Spleen (tissue), 11 donors: Measurements from ENCODE around the gene RYR3. TPM values are rescaled to one million over a fixed set of nuclear protein-coding genes. Genes with fewer than 3 reads are reported as not detected.

Source experiments
- DNase-seq: peaks from one replicate; pipeline ENCODE4 v3.0.0-alpha.2; 2020
- H3K27ac ChIP-seq, 8 donors: fragments of 200-600 bp; sonication (generic) in 7 of 8; 1 replicate in 4 of 8; 2 replicates in 4 of 8; pipeline versions ENCODE4 v1.5.0 to v1.8.0; 2016 to 2021; ENCODE audit warnings: inconsistent platforms in 4 of 8, mild to moderate bottlenecking in 4 of 8, moderate library complexity in 1 of 8
- H3K27me3 ChIP-seq, 7 donors: fragments of 200-600 bp; sonication (generic) in 6 of 7; replicated peaks in 1 of 7; 1 replicate in 4 of 7; 2 replicates in 3 of 7; pipeline versions ENCODE4 v1.5.0 to v1.8.0; 2016 to 2021; ENCODE audit warnings: inconsistent platforms in 3 of 7, mild to moderate bottlenecking in 1 of 7
- H3K36me3 ChIP-seq, 6 donors: fragments of 200-600 bp; sonication (generic) in 5 of 6; 1 replicate in 4 of 6; 2 replicates in 2 of 6; pipeline versions ENCODE4 v1.5.0 to v1.8.0; 2016 to 2021; ENCODE audit warnings: inconsistent platforms in 2 of 6
- H3K4me1 ChIP-seq, 6 donors: fragments of 200-600 bp; sonication (generic) in 5 of 6; 1 replicate in 3 of 6; 2 replicates in 3 of 6; pipeline versions ENCODE4 v1.5.0 to v1.8.0; 2016 to 2021; ENCODE audit warnings: inconsistent platforms in 3 of 6
- H3K4me3 ChIP-seq, 8 donors: fragments of 200-600 bp; sonication (generic) in 7 of 8; 1 replicate in 4 of 8; 2 replicates in 4 of 8; pipeline versions ENCODE4 v1.5.0 to v1.8.0; 2016 to 2021; ENCODE audit warnings: inconsistent platforms in 4 of 8, mild to moderate bottlenecking in 4 of 8, moderate library complexity in 2 of 8
- H3K9me3 ChIP-seq, 8 donors: fragments of 200-600 bp; sonication (generic) in 7 of 8; 1 replicate in 4 of 8; 2 replicates in 4 of 8; pipeline versions ENCODE4 v1.5.0 to v1.8.0; 2016 to 2021; ENCODE audit warnings: inconsistent platforms in 4 of 8
- POLR2A ChIP-seq, 3 donors: fragments of 450-650 bp; IDR thresholded peaks; one replicate each; pipeline ENCODE4 v1.5.1; 2017; ENCODE audit warnings: antibody characterized with exemption in 3 of 3, mild to moderate bottlenecking in 1 of 3
- POLR2AphosphoS5 ChIP-seq, 3 donors: sonication (generic); formaldehyde crosslinking; IDR thresholded peaks; one replicate each; pipeline ENCODE4 v1.5.1; 2017; ENCODE audit warnings: antibody characterized with exemption in 3 of 3
- WGBS, 5 donors: extraction: QIAGEN DNeasy Blood & Tissue Kit in 3 of 5; methylation state at CpG; one replicate each; pipeline versions ENCODE4 v1.1.5 to v1.1.7; 2013 to 2018; 5-methylcytosine and 5-hydroxymethylcytosine counted together
- intact Hi-C: fragments of 100-400 bp; cut with DNase I; formaldehyde crosslinking; loops from one replicate; pipeline ENCODE4 v1.15.0; 2023; ENCODE audit warnings: low total_unique reads
- polyA plus RNA-seq, 3 donors: library from polyadenylated mRNA; stranded (reverse); fragments of 200-250 nt; gene quantifications; one replicate each; pipeline ENCODE4 v1.2.1, GENCODE V29; 2013
- total RNA-seq, 7 donors: library from RNA; depleted of rRNA in 3 of 7; stranded (reverse); fragments of >200 nt in 3 of 7; fragmentation: NEBNext Ultra II Directional in 4 of 7; extraction: Animal tissue kit (Norgen Biotek cat#: 25700) in 4 of 7; gene quantifications; one replicate each; pipeline versions ENCODE4 v1.1.0 to v1.2.1, GENCODE V29; 2016 to 2021
- TF ChIP-seq, protein P1 (sequence below), 11 experiments: fragments of 200-600 bp in 7 of 11; fragments of 450-650 bp in 4 of 11; sonication (generic) in 4 of 11; IDR thresholded peaks in 8 of 11; conservative IDR thresholded peaks in 3 of 11; 1 replicate in 7 of 11; 2 replicates in 4 of 11; pipeline versions ENCODE4 v1.4.0 to v1.8.0; 2016 to 2021; ENCODE audit warnings: antibody characterized with exemption in 11 of 11, inconsistent platforms in 4 of 11, mild to moderate bottlenecking in 1 of 11
- donor health status: healthy with polysubstance abuse.
- donor health status: DM: no; HTN: no; CAD: no; lungs with moderate emphysema.
- donor health status: DM: no; HTN: no; CAD: no.
- donor health status: Bipolar disorder and iron deficiency.
- donor health status: healthy.
- donor health status: DM: no; HTN: no; CAD: no.
- donor health status: DM: yes; HTN: yes; CAD: no.

The RYR3 gene
- total and polyA plus RNA-seq, 10 donors = 0.11 to 5.9 (median 1.3) TPM

DNA sequence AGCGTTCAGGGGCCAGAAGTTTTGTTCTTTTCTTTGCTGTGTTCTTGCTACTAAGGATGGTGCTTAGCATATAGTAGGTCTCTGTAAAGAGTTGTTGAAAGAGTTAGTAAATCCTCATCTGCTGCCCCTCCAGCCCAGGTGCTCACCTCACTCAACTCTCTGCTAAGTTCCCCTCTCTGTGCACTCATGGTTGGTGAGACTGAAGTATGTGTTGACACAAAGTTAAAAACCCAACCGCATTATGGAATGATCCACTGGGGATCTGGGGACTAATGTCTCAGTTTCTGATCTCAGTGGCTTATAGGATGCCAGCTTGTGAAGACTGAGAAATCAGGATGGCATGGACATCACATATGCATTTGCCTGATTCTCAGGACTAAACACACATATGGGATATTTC, 13.8 kb downstream of the RYR3 start:
- intact Hi-C loops = no loop called here
- Histone ChIP-seq H3K4me1 (no peaks in the 10 kb centered on the region), H3K27me3 (peaks cover 0 to 6% (median 0%) of the 10 kb centered on the region in 7 donors), H3K27ac (no peak overlapping the region), H3K4me3 (no peak overlapping the region), H3K36me3 (no peaks in the 10 kb centered on the region), H3K9me3 (no peaks in the 10 kb centered on the region)
- no peak for DNase-seq
- TF ChIP-seq, protein P1, sequence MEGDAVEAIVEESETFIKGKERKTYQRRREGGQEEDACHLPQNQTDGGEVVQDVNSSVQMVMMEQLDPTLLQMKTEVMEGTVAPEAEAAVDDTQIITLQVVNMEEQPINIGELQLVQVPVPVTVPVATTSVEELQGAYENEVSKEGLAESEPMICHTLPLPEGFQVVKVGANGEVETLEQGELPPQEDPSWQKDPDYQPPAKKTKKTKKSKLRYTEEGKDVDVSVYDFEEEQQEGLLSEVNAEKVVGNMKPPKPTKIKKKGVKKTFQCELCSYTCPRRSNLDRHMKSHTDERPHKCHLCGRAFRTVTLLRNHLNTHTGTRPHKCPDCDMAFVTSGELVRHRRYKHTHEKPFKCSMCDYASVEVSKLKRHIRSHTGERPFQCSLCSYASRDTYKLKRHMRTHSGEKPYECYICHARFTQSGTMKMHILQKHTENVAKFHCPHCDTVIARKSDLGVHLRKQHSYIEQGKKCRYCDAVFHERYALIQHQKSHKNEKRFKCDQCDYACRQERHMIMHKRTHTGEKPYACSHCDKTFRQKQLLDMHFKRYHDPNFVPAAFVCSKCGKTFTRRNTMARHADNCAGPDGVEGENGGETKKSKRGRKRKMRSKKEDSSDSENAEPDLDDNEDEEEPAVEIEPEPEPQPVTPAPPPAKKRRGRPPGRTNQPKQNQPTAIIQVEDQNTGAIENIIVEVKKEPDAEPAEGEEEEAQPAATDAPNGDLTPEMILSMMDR (IDR thresholded peaks at IDR 0.05 in 8 of 11, conservative IDR thresholded peaks at IDR 0.05 in 3 of 11) = no peak
- no peak for TF ChIP-seq POLR2AphosphoS5 (IDR thresholded peaks at IDR 0.05)
- TF ChIP-seq POLR2A (IDR thresholded peaks at IDR 0.05) = no peak
- 80 to 96% (median 91%) methylated on average over 2 of the region's 2 CpGs for WGBS, 5 donors

DNA sequence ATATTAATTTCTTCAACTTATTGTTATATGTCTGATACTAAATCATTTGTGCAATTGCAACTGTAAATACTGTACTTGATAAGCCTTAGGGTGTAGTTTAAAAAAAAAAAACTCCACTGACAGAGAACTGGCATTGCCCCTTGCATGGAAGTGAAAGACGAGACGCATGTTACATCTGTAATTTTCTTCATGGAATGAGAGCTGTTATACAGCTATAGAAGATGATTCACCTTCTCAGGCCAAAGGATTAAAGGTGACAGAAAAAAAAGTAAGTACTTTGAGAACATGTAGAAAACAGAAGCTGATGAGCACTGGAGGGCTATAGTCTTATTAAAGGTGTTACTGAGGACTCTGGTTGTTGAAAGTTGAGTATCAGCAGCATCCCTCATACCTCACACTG, 16.1 kb downstream of the RYR3 start:
- Histone ChIP-seq H3K4me1 (no peaks in the 10 kb centered on the region), H3K9me3 (no peaks in the 10 kb centered on the region), H3K4me3 (no peak overlapping the region), H3K27me3 (peaks cover 0 to 13% (median 0%) of the 10 kb centered on the region in 7 donors), H3K36me3 (no peaks in the 10 kb centered on the region), H3K27ac (no peak overlapping the region)
- intact Hi-C loops = no loop called here
- 92 to 96% (median 94%) methylated on average over 2 of the region's 2 CpGs for WGBS, 5 donors
- TF ChIP-seq POLR2AphosphoS5 (IDR thresholded peaks at IDR 0.05) (no peak), POLR2A (IDR thresholded peaks at IDR 0.05) (no peak)
- TF ChIP-seq, protein P1 (IDR thresholded peaks at IDR 0.05 in 8 of 11, conservative IDR thresholded peaks at IDR 0.05 in 3 of 11) = no peak
- DNase-seq = no peak

DNA sequence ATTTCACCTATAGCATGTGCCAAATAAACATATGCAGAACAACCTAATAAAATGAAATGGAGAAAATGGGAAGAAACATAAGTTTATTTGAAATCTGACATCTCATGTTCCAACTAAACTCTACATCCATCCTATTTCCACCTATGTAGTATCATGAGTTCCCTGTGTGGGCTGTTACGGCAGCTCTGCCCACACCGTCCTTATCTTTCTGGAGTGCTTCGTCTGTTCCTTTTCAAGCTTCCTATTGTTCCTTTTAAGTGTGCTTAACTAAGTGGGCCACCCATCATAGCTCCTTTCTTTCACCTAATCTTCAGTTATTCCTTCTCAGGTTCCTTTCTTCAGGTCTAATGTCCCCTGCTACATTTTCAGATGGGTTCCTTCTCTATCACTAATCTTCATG, 17.3 kb downstream of the RYR3 start:
- Histone ChIP-seq H3K27ac (no peak overlapping the region), H3K36me3 (no peaks in the 10 kb centered on the region), H3K4me1 (no peaks in the 10 kb centered on the region), H3K4me3 (no peak overlapping the region), H3K9me3 (no peaks in the 10 kb centered on the region), H3K27me3 (peaks cover 0 to 13% (median 0%) of the 10 kb centered on the region in 7 donors)
- DNase-seq = no peak
- no peak for TF ChIP-seq POLR2A (IDR thresholded peaks at IDR 0.05)
- TF ChIP-seq, protein P1 (IDR thresholded peaks at IDR 0.05 in 8 of 11, conservative IDR thresholded peaks at IDR 0.05 in 3 of 11) = no peak
- TF ChIP-seq POLR2AphosphoS5 (IDR thresholded peaks at IDR 0.05) = no peak
- WGBS, 5 donors = 65 to 81% (median 76%) methylated on average over 3 of the region's 3 CpGs
- intact Hi-C loops = no loop called here

DNA sequence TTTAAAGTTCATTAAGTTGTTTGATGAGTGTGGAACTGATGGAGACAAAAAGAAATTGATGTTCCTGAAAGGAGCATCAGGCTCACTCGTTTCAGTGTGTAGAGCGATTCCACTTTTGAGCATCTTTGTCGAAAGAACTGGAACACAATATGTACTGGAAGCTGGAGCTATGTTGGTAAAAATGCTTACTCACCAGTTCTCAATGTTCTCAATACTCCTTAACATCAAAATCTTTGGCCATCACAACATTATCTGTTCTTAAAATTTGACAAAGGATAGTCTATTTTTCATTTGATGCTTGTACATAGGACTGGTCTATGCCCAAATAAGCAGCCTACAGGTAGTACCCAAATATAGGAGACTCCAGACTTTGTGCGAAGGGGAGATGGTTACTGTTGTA, 18.7 kb downstream of the RYR3 start:
- no peaks in the 10 kb centered on the region for H3K9me3 ChIP-seq
- intact Hi-C loops = no loop called here
- no peak for DNase-seq
- H3K27ac ChIP-seq = no peak overlapping the region
- peaks cover 0 to 20% (median 0%) of the 10 kb centered on the region in 7 donors for H3K27me3 ChIP-seq
- no peaks in the 10 kb centered on the region for H3K4me1 ChIP-seq
- 87 to 93% (median 89%) methylated on average over 4 of the region's 4 CpGs for WGBS, 5 donors
- no peaks in the 10 kb centered on the region for H3K36me3 ChIP-seq
- TF ChIP-seq POLR2A (IDR thresholded peaks at IDR 0.05) (no peak), POLR2AphosphoS5 (IDR thresholded peaks at IDR 0.05) (no peak)
- TF ChIP-seq, protein P1 (IDR thresholded peaks at IDR 0.05 in 8 of 11, conservative IDR thresholded peaks at IDR 0.05 in 3 of 11) = no peak
- no peak overlapping the region for H3K4me3 ChIP-seq
